GM19455 (cell line): ENCODE results near the gene MORN5.

Source experiments
- ATAC-seq: cut with Tn5 transposase; IDR thresholded peaks from one replicate; pipeline ENCODE4 v1.9.1; 2021; ENCODE audit not compliant: unreplicated experiment

The MORN5 gene

GRCh38 chr9:122143296-122143695, 16.4 kb upstream of the MORN5 start:
- ATAC-seq: no peak

GRCh38 chr9:122143876-122144405, 15.8 kb upstream of the MORN5 start:
- ATAC-seq: no peak

- no peak for ATAC-seq
These were observed 14.7 kb upstream of the MORN5 start for GRCh38 chr9:122144836-122145591.

GRCh38 chr9:122145592-122145863, 14.2 kb upstream of the MORN5 start:
- no peak for ATAC-seq

- ATAC-seq: no peak
These were observed 8.4 kb upstream of the MORN5 start for GRCh38 chr9:122151267-122151828.

- ATAC-seq: no peak
These were observed 3.9 kb upstream of the MORN5 start for GRCh38 chr9:122155796-122156195.

GRCh38 chr9:122158202-122158601, 1.5 kb upstream of the MORN5 start:
- no peak for ATAC-seq

GRCh38 chr9:122159925-122160246, 178 bp downstream of the MORN5 start:
- ATAC-seq: no peak

GRCh38 chr9:122162415-122162814, 2.7 kb downstream of the MORN5 start:
- no peak for ATAC-seq

GRCh38 chr9:122164286-122164685, 4.6 kb downstream of the MORN5 start:
- no peak for ATAC-seq

- no peak for ATAC-seq
These were observed 8.6 kb downstream of the MORN5 start for GRCh38 chr9:122168356-122168755.

- no peak for ATAC-seq
These were observed 12.4 kb downstream of the MORN5 start for GRCh38 chr9:122172131-122172530.

- ATAC-seq: no peak
These were observed 14.0 kb downstream of the MORN5 start for GRCh38 chr9:122173670-122174069.

GRCh38 chr9:122176916-122177315, 17.2 kb downstream of the MORN5 start:
- no peak for ATAC-seq

GRCh38 chr9:122179054-122179689, 19.5 kb downstream of the MORN5 start:
- ATAC-seq: no peak

- no peak for ATAC-seq
These were observed 20.0 kb downstream of the MORN5 start for GRCh38 chr9:122179690-122180074.

GRCh38 chr9:122180633-122181032, 20.9 kb downstream of the MORN5 start:
- no peak for ATAC-seq

GRCh38 chr9:122183501-122183900, 23.8 kb downstream of the MORN5 start:
- no peak for ATAC-seq

GRCh38 chr9:122184551-122184950, 24.8 kb downstream of the MORN5 start:
- no peak for ATAC-seq

- no peak for ATAC-seq
These were observed 26.6 kb downstream of the MORN5 start for GRCh38 chr9:122186301-122186700.

- no peak for ATAC-seq
These were observed 27.2 kb downstream of the MORN5 start for GRCh38 chr9:122186777-122187470.

GRCh38 chr9:122188369-122188768, 28.7 kb downstream of the MORN5 start:
- no peak for ATAC-seq
